ENCODE measurements around the gene RAVER1. TPM values are rescaled to one million over a fixed set of nuclear protein-coding genes. Genes with fewer than 3 reads are reported as not detected.
A peak's percentile ranks its signal among the peaks of the same experiment; 100 is the strongest.

The RAVER1 gene
- total and polyA plus RNA-seq, 9 of the 15 experiments (the other 6 are each of a cell fraction or from before 2014, with no cell fraction given) = 0.06 to 113 (median 7.0) TPM

- peak; percentile 61; the same call in 1 of the 2 replicates for TF ChIP-seq CHD2 (IDR thresholded peaks at IDR 0.05; ENCODE audit: low read depth, low read length)
- TF ChIP-seq ZBTB2 (IDR thresholded peaks at IDR 0.05) = no peak; the same call in 1 of the 2 replicates
- TF ChIP-seq ZFP1 (CRISPR knock-in tag; IDR thresholded peaks at IDR 0.05) = no peak
- TF ChIP-seq ZNF217 (CRISPR knock-in tag; IDR thresholded peaks at IDR 0.05) = no peak
- no peak for TF ChIP-seq ARID3A (IDR thresholded peaks at IDR 0.05; ENCODE audit: borderline replicate concordance, low read depth, low read length)
- no peak for TF ChIP-seq ZNF41 (CRISPR knock-in tag; conservative IDR thresholded peaks at IDR 0.05)
- no peak for TF ChIP-seq ETV6 (IDR thresholded peaks at IDR 0.05; ENCODE audit: borderline replicate concordance in 1 of 2, low read depth in 2 of 2, low read length in 1 of 2)
- no peak; the same call in 1 of the 2 replicates for TF ChIP-seq ETV6 (CRISPR knock-in tag; IDR thresholded peaks at IDR 0.05; ENCODE audit: borderline replicate concordance)
- no peak for TF ChIP-seq AFF1 (IDR thresholded peaks at IDR 0.05; ENCODE audit: low read depth in 1 of 2, partially characterized antibody in 2 of 2)
- TF ChIP-seq ZNF140 (CRISPR knock-in tag; IDR thresholded peaks at IDR 0.05) = no peak
- no peak for TF ChIP-seq EWSR1 (IDR thresholded peaks at IDR 0.05; ENCODE audit: borderline replicate concordance, low read depth, partially characterized antibody)
- no peak for TF ChIP-seq ADNP (tag; IDR thresholded peaks at IDR 0.05)
- TF ChIP-seq ZNF212 (CRISPR knock-in tag; IDR thresholded peaks at IDR 0.05) = no peak; the same call in 1 of the 2 replicates
- no peak for TF ChIP-seq ESRRB (CRISPR knock-in tag; IDR thresholded peaks at IDR 0.05; ENCODE audit: borderline replicate concordance)
- TF ChIP-seq RBFOX2 (IDR thresholded peaks at IDR 0.05; ENCODE audit: low read depth, low read length) = peak; percentile 84
- TF ChIP-seq FOXJ2 (tag; IDR thresholded peaks at IDR 0.05) = no peak
- no peak for TF ChIP-seq SFPQ (IDR thresholded peaks at IDR 0.05; ENCODE audit: low read depth, low read length)
- no peak for TF ChIP-seq NFATC3 (IDR thresholded peaks at IDR 0.05)
- TF ChIP-seq ZSCAN32 (CRISPR knock-in tag; IDR thresholded peaks at IDR 0.05) = no peak
These were observed 44.0 kb downstream of the RAVER1 start (continued) for GRCh38 chr19:10289167-10289835.

All from K562 (cell line).